PC-3 (cell line): Measurements from ENCODE around the gene MRRF. TPM values are rescaled to one million over a fixed set of nuclear protein-coding genes. Genes with fewer than 3 reads are reported as not detected.

Experiments used
- ATAC-seq: fragments of 200-7000 bp; cut with Tn5 transposase; 2 replicates; pipeline ENCODE4 v1.9.1; 2020; ENCODE audit warnings: mild to moderate bottlenecking, moderate library complexity
- BruUV-seq: library from RNA; stranded (reverse); fragments of 400-500 nt; replicated peaks from 2 replicates; lab custom pipeline; 2021; lab: Mats Ljungman, UMichigan
- CTCF ChIA-PET: fragments of 300-600 bp; sonication (Branson Sonifier 250); formaldehyde crosslinking; loops from one replicate; lab custom pipeline; 2022; ENCODE audit warnings: antibody characterized with exemption; lab: Charles Lee
- POLR2A ChIA-PET: fragments of 300-600 bp; sonication (Branson Sonifier 250); formaldehyde crosslinking; loops from one replicate; lab custom pipeline; 2022; ENCODE audit warnings: antibody characterized with exemption; ENCODE audit not compliant: unreplicated experiment; lab: Charles Lee
- DNase-seq: peaks from one replicate; pipeline ENCODE4 v3.0.0-alpha.2; 2015
- H2AFZ ChIP-seq: fragments of 300-600 bp; sonication (generic); 2 replicates; pipeline ENCODE4 v1.6.0; 2016; ENCODE audit warnings: antibody characterized with exemption, low read length
- H3F3A ChIP-seq: fragments of 300-600 bp; sonication (generic); one replicate; pipeline ENCODE4 v1.6.0; 2017; ENCODE audit warnings: antibody characterized with exemption, low read length, control low read depth, mild to moderate bottlenecking; ENCODE audit not compliant: unreplicated experiment
- H3K27ac ChIP-seq: fragments of 300-600 bp; sonication (generic); 2 replicates; pipeline ENCODE4 v1.5.1; 2016; ENCODE audit warnings: mild to moderate bottlenecking, low read length
- H3K27me3 ChIP-seq: fragments of 300-600 bp; sonication (generic); 2 replicates; pipeline ENCODE4 v1.6.1; 2016; ENCODE audit warnings: low read length, mixed read lengths
- H3K36me3 ChIP-seq: fragments of 300-600 bp; sonication (generic); 2 replicates; pipeline ENCODE4 v1.6.1; 2016; ENCODE audit warnings: low read depth, mixed run types, low read length, mixed read lengths
- H3K4me1 ChIP-seq: fragments of 300-600 bp; sonication (generic); 2 replicates; pipeline ENCODE4 v1.5.1; 2016; ENCODE audit warnings: low read length; ENCODE audit not compliant: insufficient read depth
- H3K4me2 ChIP-seq: fragments of 300-600 bp; sonication (generic); 2 replicates; pipeline ENCODE4 v1.6.0; 2016; ENCODE audit warnings: low read length
- H3K4me3 ChIP-seq: fragments of 300-600 bp; sonication (generic); 2 replicates; pipeline ENCODE4 v1.5.1; 2016; ENCODE audit warnings: mild to moderate bottlenecking, low read length, mixed read lengths
- H3K79me2 ChIP-seq: fragments of 300-600 bp; sonication (generic); 2 replicates; pipeline ENCODE4 v1.6.1; 2017; ENCODE audit warnings: low read length, mixed read lengths
- H3K9ac ChIP-seq: fragments of 300-600 bp; sonication (generic); 2 replicates; pipeline ENCODE4 v1.6.0; 2016; ENCODE audit warnings: mild to moderate bottlenecking, low read length
- H3K9me2 ChIP-seq: fragments of 300-600 bp; sonication (generic); replicated peaks from 2 replicates; pipeline ENCODE4 v1.6.1; 2016; ENCODE audit warnings: mixed run types, low read length, mixed read lengths
- H3K9me3 ChIP-seq: fragments of 300-600 bp; sonication (generic); 2 replicates; pipeline ENCODE4 v1.6.1; 2016; ENCODE audit warnings: low read length, mixed read lengths
- H4K20me1 ChIP-seq: fragments of 300-600 bp; sonication (generic); 2 replicates; pipeline ENCODE4 v1.6.1; 2016; ENCODE audit warnings: low read length, mixed read lengths
- EZH2 ChIP-seq: fragments of 300-600 bp; sonication (generic); IDR thresholded peaks from one replicate; pipeline ENCODE4 v1.6.1; 2017; ENCODE audit warnings: antibody characterized with exemption, mild to moderate bottlenecking, low read length; ENCODE audit not compliant: unreplicated experiment
- EZH2phosphoT487 ChIP-seq: fragments of 300-600 bp; sonication (generic); IDR thresholded peaks from 2 replicates; pipeline ENCODE4 v1.6.1; 2018; ENCODE audit warnings: mild to moderate bottlenecking, antibody characterized with exemption, low read length, borderline replicate concordance
- intact Hi-C: fragments of 100-400 bp; cut with micrococcal nuclease; formaldehyde crosslinking; loops from 2 replicates; pipeline ENCODE4 v1.9.0; 2023
- total RNA-seq: library from RNA; depleted of rRNA; stranded (reverse); fragments of >200 nt; gene quantifications from 2 replicates; pipeline ENCODE4 v1.2.3, GENCODE V29; 2014
- TF ChIP-seq, protein P1 (sequence below): fragments of 300-600 bp; sonication (generic); conservative IDR thresholded peaks from 2 replicates; pipeline ENCODE4 v1.5.1; 2017; ENCODE audit warnings: antibody characterized with exemption, low read depth, mild to moderate bottlenecking, low read length

The MRRF gene
- total RNA-seq, 1 experiment from 2014 or later: 30.2 TPM

DNA sequence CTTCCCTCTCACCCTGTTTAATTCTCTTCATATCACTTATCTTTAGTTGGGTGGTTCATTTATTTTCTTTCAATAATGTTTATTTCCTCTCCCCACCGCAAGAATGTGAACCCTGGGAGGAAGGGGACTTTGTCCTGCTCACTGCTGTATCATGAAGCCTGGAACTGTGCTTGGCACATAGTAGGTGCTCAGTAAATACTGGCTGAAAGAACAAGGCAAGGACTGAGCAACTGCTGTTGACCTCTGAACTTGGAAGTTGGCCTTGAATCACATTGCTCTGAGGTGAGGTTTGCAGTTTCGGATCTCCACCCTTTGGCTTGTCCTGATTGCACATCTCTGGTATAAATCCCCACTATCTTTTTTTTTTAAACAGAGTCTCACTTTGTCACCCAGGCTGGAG is 84.1 kb downstream of the MRRF start:
- Histone ChIP-seq H3K9me2 (no peaks in the 10 kb centered on the region), H3K36me3 (no peaks in the 10 kb centered on the region), H3K9ac (no peak overlapping the region), H3K9me3 (no peaks in the 10 kb centered on the region), H3K27ac (no peak overlapping the region), H3F3A (no peaks in the 10 kb centered on the region), H3K4me2 (no peak overlapping the region), H3K4me1 (peaks cover 10% of the 10 kb centered on the region; the same call in 1 of the 2 replicates), H3K27me3 (no peaks in the 10 kb centered on the region), H3K79me2 (no peaks in the 10 kb centered on the region), H4K20me1 (no peaks in the 10 kb centered on the region), H3K4me3 (no peak overlapping the region), H2AFZ (no peak overlapping the region)
- TF ChIP-seq, protein P1, sequence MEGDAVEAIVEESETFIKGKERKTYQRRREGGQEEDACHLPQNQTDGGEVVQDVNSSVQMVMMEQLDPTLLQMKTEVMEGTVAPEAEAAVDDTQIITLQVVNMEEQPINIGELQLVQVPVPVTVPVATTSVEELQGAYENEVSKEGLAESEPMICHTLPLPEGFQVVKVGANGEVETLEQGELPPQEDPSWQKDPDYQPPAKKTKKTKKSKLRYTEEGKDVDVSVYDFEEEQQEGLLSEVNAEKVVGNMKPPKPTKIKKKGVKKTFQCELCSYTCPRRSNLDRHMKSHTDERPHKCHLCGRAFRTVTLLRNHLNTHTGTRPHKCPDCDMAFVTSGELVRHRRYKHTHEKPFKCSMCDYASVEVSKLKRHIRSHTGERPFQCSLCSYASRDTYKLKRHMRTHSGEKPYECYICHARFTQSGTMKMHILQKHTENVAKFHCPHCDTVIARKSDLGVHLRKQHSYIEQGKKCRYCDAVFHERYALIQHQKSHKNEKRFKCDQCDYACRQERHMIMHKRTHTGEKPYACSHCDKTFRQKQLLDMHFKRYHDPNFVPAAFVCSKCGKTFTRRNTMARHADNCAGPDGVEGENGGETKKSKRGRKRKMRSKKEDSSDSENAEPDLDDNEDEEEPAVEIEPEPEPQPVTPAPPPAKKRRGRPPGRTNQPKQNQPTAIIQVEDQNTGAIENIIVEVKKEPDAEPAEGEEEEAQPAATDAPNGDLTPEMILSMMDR: no peak
- TF ChIP-seq EZH2 (no peak), EZH2phosphoT487 (no peak)
- POLR2A ChIA-PET: no interaction called here
- intact Hi-C loops: no loop called here
- DNase-seq (no peak), ATAC-seq (no peak)
- no TSS peak for BruUV-seq
- CTCF ChIA-PET: no interaction called here

DNA sequence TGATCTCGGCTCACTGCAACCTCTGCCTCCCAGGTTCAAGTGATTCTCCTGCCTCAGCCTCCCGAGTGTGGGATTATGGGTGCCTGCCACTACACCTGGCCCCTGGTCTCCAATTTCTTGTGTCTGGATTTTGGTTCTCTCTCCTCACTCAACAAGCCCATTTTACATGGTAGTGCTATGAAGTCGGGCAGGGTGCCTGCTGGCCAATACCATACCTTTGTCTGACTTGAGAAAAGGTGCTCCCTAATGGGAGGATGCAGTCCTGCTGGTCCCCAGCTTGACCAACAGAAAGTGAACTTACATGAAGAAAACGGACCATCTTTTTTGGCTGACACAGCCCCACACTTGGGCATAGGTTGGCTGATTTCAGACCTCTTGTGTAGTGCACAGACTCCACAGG is 84.5 kb downstream of the MRRF start:
- DNase-seq: no peak
- Histone ChIP-seq H3K4me2 (no peak overlapping the region), H3F3A (no peaks in the 10 kb centered on the region), H3K4me3 (no peak overlapping the region), H3K4me1 (peaks cover 10% of the 10 kb centered on the region; the same call in 1 of the 2 replicates), H3K27ac (no peak overlapping the region), H4K20me1 (no peaks in the 10 kb centered on the region), H3K9ac (no peak overlapping the region), H2AFZ (no peak overlapping the region), H3K9me2 (no peaks in the 10 kb centered on the region), H3K36me3 (no peaks in the 10 kb centered on the region), H3K9me3 (no peaks in the 10 kb centered on the region), H3K79me2 (no peaks in the 10 kb centered on the region), H3K27me3 (no peaks in the 10 kb centered on the region)
- intact Hi-C loops: no loop called here
- ATAC-seq: no peak
- no TSS peak for BruUV-seq
- TF ChIP-seq EZH2 (no peak), EZH2phosphoT487 (no peak)
- ChIA-PET POLR2A (no interaction called here), CTCF (interaction anchor here (2.1 kb wide), 1 partner anchor 251 kb away, joined by 33 read pairs; no protein-coding TSS in a partner anchor)

DNA sequence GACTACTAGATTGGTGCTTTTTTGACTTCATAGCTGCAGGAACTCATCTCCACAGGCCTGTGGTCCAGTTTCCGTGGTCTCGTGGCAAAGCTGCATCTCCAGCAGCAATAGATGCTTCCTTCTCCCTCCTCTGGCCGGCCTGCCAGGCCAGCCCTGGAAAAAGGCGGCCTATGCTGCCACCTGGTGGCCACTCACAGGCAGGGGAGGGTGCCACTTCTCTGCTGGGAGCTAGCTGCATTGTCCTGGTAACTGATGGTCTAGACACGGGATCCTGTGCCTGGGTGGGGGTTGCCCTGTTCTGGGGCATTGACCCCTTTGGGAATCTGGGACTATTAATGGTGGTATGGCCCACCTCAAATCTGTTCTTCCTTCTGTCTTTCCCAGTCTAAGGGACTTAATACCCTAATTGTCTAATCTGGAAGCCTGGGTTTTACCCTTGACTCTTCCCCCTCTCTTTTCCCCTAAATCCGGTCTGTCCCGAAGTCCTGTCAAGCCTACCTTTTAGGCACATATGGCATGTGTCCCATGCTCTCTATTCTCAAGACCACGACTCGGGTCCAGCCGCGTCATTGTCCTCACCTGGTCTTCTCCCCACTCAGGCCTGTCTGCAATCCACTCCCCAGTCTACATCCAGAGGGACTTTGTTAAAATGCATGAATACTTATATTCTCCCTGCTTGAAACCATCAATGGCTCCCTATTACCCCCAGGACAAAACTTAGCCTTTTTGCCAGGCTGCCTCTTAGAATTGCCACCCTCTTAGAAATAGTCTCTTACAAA is 86.1 kb downstream of the MRRF start:
- peak; percentile 75 for DNase-seq

More for the DNA sequence above, 86.1 kb downstream of the MRRF start:
- Histone ChIP-seq H3K27me3 (no peaks in the 10 kb centered on the region), H3K36me3 (no peaks in the 10 kb centered on the region), H3K4me2 (no peak overlapping the region), H3K9me2 (no peaks in the 10 kb centered on the region), H3F3A (no peaks in the 10 kb centered on the region), H3K9ac (no peak overlapping the region), H3K4me1 (peaks cover 10% of the 10 kb centered on the region; the same call in 1 of the 2 replicates), H3K79me2 (no peaks in the 10 kb centered on the region), H4K20me1 (no peaks in the 10 kb centered on the region), H3K27ac (no peak overlapping the region), H2AFZ (no peak overlapping the region), H3K9me3 (no peaks in the 10 kb centered on the region), H3K4me3 (no peak overlapping the region)
- ChIA-PET CTCF (interaction anchor here (0.5 to 2.1 kb wide), 5 partner anchors 11 to 255 kb away, joined by 3 to 34 read pairs (median 4); no protein-coding TSS in a partner anchor), POLR2A (no interaction called here)
- peak; percentile 87 for ATAC-seq
- TF ChIP-seq EZH2phosphoT487: no peak
- TF ChIP-seq, protein P1: peak; percentile 86
- intact Hi-C loops: loop anchor here (1.0 kb wide), 2 partner anchors 225 to 251 kb away; no protein-coding TSS in a partner anchor
- BruUV-seq: no TSS peak
